ENCODE results near the gene RTP5.

Gene RTP5

GRCh38 chr2:241841181-241842066 is 28.1 kb upstream of the RTP5 start:
- TF ChIP-seq CTCF (IDR thresholded peaks at IDR 0.05; ENCODE audit: control insufficient read depth, extremely low read depth, insufficient read depth): no peak
- no peak for DNase-seq (ENCODE audit: low read depth)

GRCh38 chr2:241842067-241842415 is 27.5 kb upstream of the RTP5 start:
- H3K4me3 ChIP-seq (ENCODE audit: low read depth, low read length): no peak overlapping the region
- no peak for DNase-seq (ENCODE audit: low read depth)
- no peak for TF ChIP-seq CTCF (IDR thresholded peaks at IDR 0.05; ENCODE audit: control insufficient read depth, extremely low read depth, insufficient read depth)

More at GRCh38 chr2:241841181-241842066, 28.1 kb upstream of the RTP5 start:
- no peak overlapping the region for H3K4me3 ChIP-seq (ENCODE audit: low read depth, low read length)

GRCh38 chr2:241842620-241843211 is 26.8 kb upstream of the RTP5 start:
- no peak overlapping the region for H3K4me3 ChIP-seq (ENCODE audit: low read depth, low read length)
- DNase-seq (ENCODE audit: low read depth): no peak
- no peak for TF ChIP-seq CTCF (IDR thresholded peaks at IDR 0.05; ENCODE audit: control insufficient read depth, extremely low read depth, insufficient read depth)

GRCh38 chr2:241843321-241844065 is 26.0 kb upstream of the RTP5 start:
- no peak overlapping the region for H3K4me3 ChIP-seq (ENCODE audit: low read depth, low read length)
- DNase-seq (ENCODE audit: low read depth): no peak
- no peak for TF ChIP-seq CTCF (IDR thresholded peaks at IDR 0.05; ENCODE audit: control insufficient read depth, extremely low read depth, insufficient read depth)

GRCh38 chr2:241844066-241844728 is 25.3 kb upstream of the RTP5 start:
- no peak overlapping the region; the same call in 1 of the 2 replicates for H3K4me3 ChIP-seq (ENCODE audit: low read depth, low read length)

More at GRCh38 chr2:241844066-241844728, 25.3 kb upstream of the RTP5 start:
- DNase-seq (ENCODE audit: low read depth): no peak
- TF ChIP-seq CTCF (IDR thresholded peaks at IDR 0.05; ENCODE audit: control insufficient read depth, extremely low read depth, insufficient read depth): no peak

Measured in LNCaP clone FGC (cell line).